K562 (cell line): ENCODE results near the gene TMIGD3.

Experiments used
- BDP1 ChIP-seq: IDR thresholded peaks from 3 replicates; pipeline ENCODE4 v1.6.1; 2011; ENCODE audit not compliant: insufficient read length, insufficient read depth
- EZH2 ChIP-seq: IDR thresholded peaks from 2 replicates; pipeline ENCODE4 v1.6.1; 2012; ENCODE audit warnings: low read depth, mild to moderate bottlenecking, inconsistent platforms, low read length, borderline replicate concordance
- POLR2H ChIP-seq: IDR thresholded peaks from 2 replicates; pipeline ENCODE4 v1.6.1; 2016; ENCODE audit warnings: missing genetic modification characterization, low read depth, mild to moderate bottlenecking, control low read depth, missing compliant biosample characterization, moderate library complexity
- TOE1 ChIP-seq, 2 experiments: fragments of 450-650 bp in 1 of 2; sonication (generic) in 1 of 2; formaldehyde crosslinking in 1 of 2; IDR thresholded peaks; 2 replicates each; pipeline versions ENCODE4 v1.7.1 to v1.8.0; 2016 to 2022; ENCODE audit warnings: borderline replicate concordance in 2 of 2, mild to moderate bottlenecking in 2 of 2, antibody characterized with exemption in 1 of 2, inconsistent platforms in 1 of 2, low read depth in 1 of 2, missing genetic modification reagents in 1 of 2, moderate library complexity in 1 of 2
- ZNF699 ChIP-seq: fragments of 250-450 bp; sonication (Bioruptor Pico); IDR thresholded peaks from 2 replicates; pipeline ENCODE4 v1.8.0; 2021; ENCODE audit warnings: mild to moderate bottlenecking, moderate library complexity; ENCODE audit not compliant: insufficient replicate concordance
- TF ChIP-seq, protein P1 (sequence below), 2 experiments: fragments of 450-650 bp; conservative IDR thresholded peaks; 2 replicates each; pipeline ENCODE4 v1.6.1; 2017; ENCODE audit warnings: mild to moderate bottlenecking in 2 of 2, moderate library complexity in 2 of 2
- TF ChIP-seq, protein P2 (sequence below): sonication (generic); formaldehyde crosslinking; IDR thresholded peaks from 2 replicates; pipeline ENCODE4 v1.8.1; 2023; ENCODE audit warnings: mild to moderate bottlenecking, missing genetic modification reagents
- TF ChIP-seq, protein P3 (sequence below): sonication (generic); formaldehyde crosslinking; IDR thresholded peaks from 2 replicates; pipeline ENCODE4 v1.8.1; 2022; ENCODE audit warnings: missing genetic modification reagents

DNA sequence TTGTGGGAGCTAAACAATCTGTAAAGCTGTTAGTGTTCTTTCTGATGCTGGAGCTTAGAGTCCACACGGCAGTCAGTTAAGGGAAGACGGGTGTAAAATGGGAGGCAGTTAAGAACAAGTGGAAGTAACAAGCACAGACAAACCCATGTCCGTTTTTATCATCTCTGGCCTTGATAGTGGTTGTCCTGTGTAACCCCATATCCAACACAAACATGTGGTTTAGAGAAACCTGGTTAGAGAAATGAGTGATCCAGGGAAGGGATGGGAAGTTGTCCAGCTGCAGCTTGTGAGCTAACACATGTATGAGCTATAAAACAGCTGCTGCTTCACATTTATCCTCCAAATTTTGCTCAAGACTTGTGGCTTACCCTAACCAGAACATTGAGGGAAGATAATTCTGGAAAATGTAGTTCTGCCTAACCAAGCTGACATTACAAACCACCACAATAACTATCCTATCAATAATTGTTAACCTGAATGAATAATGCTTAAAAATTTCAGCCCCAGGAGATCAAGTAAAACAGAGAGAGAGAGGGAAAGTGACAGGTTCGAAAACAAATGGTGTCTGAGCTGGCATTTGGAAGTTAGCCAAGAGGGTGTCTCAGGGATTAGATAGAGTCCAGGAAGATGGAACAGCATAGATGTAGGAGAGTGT, 40.3 kb downstream of the TMIGD3 start:
- TF ChIP-seq, protein P1, sequence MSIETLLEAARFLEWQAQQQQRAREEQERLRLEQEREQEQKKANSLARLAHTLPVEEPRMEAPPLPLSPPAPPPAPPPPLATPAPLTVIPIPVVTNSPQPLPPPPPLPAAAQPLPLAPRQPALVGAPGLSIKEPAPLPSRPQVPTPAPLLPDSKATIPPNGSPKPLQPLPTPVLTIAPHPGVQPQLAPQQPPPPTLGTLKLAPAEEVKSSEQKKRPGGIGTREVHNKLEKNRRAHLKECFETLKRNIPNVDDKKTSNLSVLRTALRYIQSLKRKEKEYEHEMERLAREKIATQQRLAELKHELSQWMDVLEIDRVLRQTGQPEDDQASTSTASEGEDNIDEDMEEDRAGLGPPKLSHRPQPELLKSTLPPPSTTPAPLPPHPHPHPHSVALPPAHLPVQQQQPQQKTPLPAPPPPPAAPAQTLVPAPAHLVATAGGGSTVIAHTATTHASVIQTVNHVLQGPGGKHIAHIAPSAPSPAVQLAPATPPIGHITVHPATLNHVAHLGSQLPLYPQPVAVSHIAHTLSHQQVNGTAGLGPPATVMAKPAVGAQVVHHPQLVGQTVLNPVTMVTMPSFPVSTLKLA (conservative IDR thresholded peaks at IDR 0.05): 0 out of 4 replicates have a peak, but pooled peaks of 1 of the 2 experiments have one; percentile 21
- TF ChIP-seq ZNF699 (no peak), EZH2 (no peak), TOE1 (IDR thresholded peaks at IDR 0.05; ENCODE audit: borderline replicate concordance) (no peak), TOE1 (CRISPR knock-in tag; IDR thresholded peaks at IDR 0.05; ENCODE audit: borderline replicate concordance, low read depth) (no peak), POLR2H (no peak), BDP1 (no peak)
- TF ChIP-seq, protein P2, sequence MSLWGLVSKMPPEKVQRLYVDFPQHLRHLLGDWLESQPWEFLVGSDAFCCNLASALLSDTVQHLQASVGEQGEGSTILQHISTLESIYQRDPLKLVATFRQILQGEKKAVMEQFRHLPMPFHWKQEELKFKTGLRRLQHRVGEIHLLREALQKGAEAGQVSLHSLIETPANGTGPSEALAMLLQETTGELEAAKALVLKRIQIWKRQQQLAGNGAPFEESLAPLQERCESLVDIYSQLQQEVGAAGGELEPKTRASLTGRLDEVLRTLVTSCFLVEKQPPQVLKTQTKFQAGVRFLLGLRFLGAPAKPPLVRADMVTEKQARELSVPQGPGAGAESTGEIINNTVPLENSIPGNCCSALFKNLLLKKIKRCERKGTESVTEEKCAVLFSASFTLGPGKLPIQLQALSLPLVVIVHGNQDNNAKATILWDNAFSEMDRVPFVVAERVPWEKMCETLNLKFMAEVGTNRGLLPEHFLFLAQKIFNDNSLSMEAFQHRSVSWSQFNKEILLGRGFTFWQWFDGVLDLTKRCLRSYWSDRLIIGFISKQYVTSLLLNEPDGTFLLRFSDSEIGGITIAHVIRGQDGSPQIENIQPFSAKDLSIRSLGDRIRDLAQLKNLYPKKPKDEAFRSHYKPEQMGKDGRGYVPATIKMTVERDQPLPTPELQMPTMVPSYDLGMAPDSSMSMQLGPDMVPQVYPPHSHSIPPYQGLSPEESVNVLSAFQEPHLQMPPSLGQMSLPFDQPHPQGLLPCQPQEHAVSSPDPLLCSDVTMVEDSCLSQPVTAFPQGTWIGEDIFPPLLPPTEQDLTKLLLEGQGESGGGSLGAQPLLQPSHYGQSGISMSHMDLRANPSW: no peak
- TF ChIP-seq, protein P3, sequence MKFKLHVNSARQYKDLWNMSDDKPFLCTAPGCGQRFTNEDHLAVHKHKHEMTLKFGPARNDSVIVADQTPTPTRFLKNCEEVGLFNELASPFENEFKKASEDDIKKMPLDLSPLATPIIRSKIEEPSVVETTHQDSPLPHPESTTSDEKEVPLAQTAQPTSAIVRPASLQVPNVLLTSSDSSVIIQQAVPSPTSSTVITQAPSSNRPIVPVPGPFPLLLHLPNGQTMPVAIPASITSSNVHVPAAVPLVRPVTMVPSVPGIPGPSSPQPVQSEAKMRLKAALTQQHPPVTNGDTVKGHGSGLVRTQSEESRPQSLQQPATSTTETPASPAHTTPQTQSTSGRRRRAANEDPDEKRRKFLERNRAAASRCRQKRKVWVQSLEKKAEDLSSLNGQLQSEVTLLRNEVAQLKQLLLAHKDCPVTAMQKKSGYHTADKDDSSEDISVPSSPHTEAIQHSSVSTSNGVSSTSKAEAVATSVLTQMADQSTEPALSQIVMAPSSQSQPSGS (CRISPR knock-in tag): no peak
